Prostate gland (tissue), 2 donors: ENCODE results near the gene FKRP.
"Not testable (repeated sequence)": the region's sequence is repeated elsewhere in the genome, so short reads cannot be mapped to it uniquely, and the experiment has no call there.

Experiments
- POLR2A ChIP-seq: fragments of 450-650 bp; IDR thresholded peaks from one replicate; pipeline ENCODE4 v1.6.1; 2016; ENCODE audit warnings: antibody characterized with exemption, mild to moderate bottlenecking
- TF ChIP-seq, protein P1 (sequence below), 4 experiments: fragments of 200-600 bp in 2 of 4; fragments of 450-650 bp in 2 of 4; sonication (generic) in 2 of 4; IDR thresholded peaks; 1 replicate in 3 of 4; 2 replicates in 1 of 4; pipeline ENCODE4 v1.5.1; 2016 to 2019; ENCODE audit warnings: antibody characterized with exemption in 4 of 4, mild to moderate bottlenecking in 2 of 4, moderate library complexity in 2 of 4

DNA sequence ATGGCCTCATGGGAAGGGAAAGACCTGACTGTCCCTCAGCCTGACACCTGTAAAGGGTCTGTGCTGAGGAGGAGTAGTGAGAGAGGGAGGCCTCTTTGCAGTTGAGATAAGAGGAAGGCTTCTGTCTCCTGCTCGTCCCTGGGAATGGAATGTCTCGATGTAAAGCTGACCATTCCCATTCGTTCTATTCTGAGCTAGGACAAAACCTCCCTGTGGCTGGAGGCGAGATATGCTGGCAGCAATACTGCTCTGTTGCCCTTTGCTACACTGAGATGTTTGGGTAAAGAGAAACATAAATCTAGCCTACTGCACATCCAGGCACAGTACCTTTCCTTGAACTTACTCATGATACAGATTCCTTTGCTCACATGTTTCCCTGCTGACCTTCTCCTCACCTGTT, 22.9 kb downstream of the FKRP start:
- TF ChIP-seq, protein P1, sequence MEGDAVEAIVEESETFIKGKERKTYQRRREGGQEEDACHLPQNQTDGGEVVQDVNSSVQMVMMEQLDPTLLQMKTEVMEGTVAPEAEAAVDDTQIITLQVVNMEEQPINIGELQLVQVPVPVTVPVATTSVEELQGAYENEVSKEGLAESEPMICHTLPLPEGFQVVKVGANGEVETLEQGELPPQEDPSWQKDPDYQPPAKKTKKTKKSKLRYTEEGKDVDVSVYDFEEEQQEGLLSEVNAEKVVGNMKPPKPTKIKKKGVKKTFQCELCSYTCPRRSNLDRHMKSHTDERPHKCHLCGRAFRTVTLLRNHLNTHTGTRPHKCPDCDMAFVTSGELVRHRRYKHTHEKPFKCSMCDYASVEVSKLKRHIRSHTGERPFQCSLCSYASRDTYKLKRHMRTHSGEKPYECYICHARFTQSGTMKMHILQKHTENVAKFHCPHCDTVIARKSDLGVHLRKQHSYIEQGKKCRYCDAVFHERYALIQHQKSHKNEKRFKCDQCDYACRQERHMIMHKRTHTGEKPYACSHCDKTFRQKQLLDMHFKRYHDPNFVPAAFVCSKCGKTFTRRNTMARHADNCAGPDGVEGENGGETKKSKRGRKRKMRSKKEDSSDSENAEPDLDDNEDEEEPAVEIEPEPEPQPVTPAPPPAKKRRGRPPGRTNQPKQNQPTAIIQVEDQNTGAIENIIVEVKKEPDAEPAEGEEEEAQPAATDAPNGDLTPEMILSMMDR (IDR thresholded peaks at IDR 0.05): not testable (repeated sequence)
- not testable (repeated sequence) for TF ChIP-seq POLR2A
